Measurements from ENCODE around the gene TBC1D22A.

The TBC1D22A gene

GRCh38 chr22:47032956-47033647 lies 270.7 kb downstream of the TBC1D22A start:
- DNase-seq (ENCODE audit: low read depth in 2 of 2), result no peak

DNA sequence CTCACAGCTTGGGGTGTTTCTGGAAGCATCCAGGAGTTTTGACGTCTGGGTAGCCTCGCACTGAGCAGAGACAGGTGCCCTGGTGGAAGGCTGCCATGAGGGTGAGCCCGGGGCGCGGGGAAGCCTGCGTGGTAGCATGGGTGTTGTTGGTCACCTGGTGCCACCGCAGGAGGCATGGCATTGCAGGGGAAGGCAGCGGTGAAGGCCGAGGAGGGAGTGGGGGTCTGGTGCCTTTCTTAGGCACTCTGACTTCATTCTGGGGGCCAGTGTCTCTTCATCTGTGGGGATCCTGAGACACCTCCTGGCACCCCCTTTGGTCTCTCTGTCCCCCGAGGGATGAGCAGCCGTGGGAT lies 271.2 kb downstream of the TBC1D22A start:
- DNase-seq (ENCODE audit: low read depth in 2 of 2), result no peak

- DNase-seq (ENCODE audit: low read depth in 2 of 2), result no peak
Measured at GRCh38 chr22:47034076-47034808, 271.8 kb downstream of the TBC1D22A start.

DNA sequence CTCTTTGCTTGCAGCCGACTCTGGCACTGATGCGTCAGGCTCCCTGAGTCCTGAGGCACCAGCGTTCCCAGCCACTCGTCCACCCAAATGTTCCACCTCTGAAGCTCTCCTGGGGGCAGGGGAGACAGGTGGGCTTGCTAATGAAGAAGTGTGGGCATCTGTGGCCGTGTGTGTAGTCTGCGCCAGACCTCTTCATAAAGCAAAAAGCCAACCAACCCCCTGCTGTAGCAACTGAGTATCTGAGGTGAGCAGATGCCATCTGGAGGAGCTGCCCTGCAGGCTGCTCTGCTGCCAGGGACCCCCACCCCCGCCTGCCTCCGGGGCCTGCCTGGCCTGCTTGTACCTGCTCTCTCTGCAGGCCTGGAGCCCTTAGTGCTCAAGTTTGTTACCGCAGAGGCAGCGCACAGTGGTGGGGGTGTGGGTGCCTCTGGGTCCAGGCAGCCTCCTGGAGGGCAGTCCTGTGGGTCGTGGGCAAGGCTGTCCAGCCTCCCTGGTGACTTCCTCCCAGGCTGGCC lies 272.5 kb downstream of the TBC1D22A start:
- DNase-seq (ENCODE audit: low read depth in 2 of 2), result no peak

DNA sequence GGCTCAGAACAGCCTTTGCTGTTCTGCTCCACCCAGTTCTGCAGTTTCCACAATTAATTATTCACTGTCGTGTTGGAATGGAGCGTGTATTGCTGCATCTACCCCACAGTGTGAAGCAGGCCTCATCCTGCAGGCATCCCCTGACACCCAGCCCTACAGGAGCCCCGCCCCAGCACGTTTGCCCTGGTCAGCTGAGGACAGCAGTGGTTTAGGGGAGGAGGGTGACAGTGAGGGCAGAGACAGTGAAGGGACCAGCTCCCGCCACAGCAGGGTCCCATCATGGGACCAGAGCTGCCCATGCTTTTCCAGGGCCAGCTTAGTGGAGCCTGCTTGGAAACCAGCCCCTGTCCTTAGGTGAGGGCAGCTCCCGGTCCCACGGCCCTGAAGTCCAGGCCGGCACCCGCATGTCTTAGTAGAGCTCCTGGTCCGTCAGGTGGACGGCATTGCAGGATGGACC lies 273.0 kb downstream of the TBC1D22A start:
- no peak for DNase-seq (ENCODE audit: low read depth in 2 of 2)

DNA sequence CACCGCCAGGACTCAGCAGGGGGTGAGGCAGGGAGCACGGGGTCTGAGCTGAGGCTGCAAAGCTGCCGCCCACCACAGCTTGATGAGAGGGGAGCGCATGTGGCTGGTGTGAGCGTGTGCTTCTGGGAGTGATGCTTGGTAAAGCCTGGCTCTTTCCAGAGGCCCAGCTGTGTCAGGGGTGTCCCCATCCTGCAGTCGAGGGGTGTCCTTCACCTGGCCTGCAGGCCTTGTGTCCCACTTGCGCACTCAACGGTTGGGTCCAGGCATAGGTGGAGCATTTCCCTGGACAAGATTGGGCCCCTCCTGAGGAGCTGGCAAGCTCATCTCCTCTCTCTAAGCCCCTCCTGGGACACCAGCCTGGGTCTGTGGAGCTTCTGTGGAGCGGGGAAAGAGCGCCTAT lies 273.9 kb downstream of the TBC1D22A start:
- no peak for DNase-seq (ENCODE audit: low read depth in 2 of 2)

GRCh38 chr22:47036936-47037485 lies 274.6 kb downstream of the TBC1D22A start:
- no peak for DNase-seq (ENCODE audit: low read depth in 2 of 2)

DNA sequence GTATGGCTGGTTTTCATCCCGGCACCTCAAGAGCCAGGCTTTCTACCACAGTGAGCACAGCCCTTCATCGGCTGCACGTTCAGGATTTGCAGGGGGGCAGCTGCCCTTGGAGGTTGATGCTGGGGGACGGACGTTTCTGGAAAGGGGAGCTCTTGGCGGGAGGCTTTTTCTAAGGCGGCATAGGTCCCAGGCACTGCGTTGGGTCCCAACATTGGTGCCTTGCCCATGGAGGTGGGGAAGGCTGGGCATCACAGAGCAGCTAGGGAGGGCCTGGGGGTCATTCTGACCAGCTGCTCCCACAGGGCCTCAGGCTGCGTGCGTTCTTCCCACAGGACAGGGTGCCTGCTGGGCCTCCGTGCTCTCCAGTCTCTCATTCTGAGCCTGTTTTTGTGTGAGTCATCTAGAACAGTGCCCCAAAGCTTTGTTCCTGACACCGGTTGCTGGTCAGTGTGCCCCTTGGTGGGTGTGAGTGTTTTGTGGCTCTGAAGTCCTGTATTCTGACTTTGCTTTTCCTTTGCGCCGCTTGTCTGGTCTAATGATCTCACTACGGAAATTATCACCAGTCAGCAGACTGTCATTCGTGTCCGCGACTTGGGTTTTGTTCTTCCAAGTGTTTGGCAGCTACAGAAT lies 275.9 kb downstream of the TBC1D22A start:
- no peak for DNase-seq (ENCODE audit: low read depth in 2 of 2)

GRCh38 chr22:47039356-47039755 lies 276.9 kb downstream of the TBC1D22A start:
- DNase-seq (ENCODE audit: low read depth in 2 of 2), result no peak

DNA sequence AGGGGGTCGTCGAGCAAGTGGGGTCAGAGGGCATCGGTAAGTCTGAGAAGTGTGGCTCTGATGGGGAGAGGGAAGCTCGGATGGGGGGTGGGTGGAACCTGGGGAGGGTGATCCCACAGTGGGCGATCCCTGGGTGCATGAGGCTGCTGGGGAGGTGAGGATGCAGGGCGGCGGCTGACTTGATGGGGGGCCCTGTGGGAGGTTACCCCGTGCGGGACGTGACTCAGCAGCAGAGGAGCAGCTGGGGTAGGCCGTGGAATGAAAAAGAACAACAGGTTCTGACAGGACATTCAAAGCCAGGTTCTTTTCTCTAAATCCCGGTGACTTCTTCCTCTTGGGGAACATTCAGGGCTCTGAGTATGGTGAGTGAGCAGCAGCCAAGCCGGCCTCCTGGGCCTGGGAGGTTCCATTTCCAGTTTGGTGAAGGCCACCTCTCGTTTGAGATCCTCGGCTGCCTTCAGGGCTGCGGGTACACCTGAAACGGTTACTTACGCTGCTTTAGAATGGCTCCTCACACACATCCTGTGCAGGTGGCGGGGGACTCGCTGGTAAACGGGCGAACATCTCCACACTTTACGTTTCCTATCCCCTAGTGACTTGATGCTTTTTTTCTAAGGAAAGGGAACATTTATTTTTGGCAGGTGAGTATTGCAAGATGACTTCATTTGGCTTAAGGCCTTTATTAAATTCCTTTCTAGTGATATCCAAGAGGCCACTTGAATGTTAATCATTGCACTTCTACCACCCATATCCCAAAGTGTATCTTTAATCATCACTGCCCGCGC lies 278.2 kb downstream of the TBC1D22A start:
- DNase-seq (ENCODE audit: low read depth in 2 of 2), result no peak

DNA sequence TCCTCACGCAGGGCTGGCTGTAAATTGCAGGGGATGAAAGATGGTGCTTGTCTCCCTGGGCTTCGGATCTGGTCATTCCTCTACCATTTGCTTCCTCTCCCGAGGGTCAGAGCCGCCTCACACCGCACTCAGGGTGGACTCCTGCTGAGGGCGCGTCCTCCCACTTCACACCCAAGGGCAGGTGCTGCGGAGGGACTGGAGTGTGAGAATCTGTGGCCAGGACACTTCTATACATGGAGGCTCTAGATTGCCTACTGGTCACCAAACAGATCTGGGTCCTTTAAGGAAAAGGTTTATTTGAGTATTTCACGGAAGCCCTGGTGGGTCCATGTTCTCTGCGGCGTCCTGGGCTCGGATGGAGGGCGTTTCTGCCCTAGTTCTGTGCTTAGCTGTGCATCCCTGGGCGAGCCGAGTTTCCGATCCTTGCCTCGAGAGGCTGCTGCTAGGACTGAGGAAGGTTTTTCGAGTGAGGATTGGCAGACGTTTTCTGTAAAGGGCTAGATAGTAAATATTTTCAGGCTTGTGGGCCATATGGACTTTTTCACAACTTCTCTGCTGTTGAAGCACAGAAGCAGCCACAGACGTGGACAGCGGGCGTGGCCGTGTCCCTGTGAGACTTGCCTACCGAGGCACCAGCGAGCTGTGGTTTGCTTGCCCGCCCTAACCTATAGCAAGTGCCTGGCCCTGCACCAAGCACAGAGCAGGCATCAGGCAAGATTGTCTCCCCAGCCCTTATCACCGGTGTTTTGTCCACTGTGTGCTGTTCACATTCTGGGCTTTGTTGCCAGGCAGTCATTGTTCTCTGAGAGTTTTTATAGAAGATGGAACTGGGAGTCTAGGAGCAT lies 279.0 kb downstream of the TBC1D22A start:
- no peak for DNase-seq (ENCODE audit: low read depth in 2 of 2)

DNA sequence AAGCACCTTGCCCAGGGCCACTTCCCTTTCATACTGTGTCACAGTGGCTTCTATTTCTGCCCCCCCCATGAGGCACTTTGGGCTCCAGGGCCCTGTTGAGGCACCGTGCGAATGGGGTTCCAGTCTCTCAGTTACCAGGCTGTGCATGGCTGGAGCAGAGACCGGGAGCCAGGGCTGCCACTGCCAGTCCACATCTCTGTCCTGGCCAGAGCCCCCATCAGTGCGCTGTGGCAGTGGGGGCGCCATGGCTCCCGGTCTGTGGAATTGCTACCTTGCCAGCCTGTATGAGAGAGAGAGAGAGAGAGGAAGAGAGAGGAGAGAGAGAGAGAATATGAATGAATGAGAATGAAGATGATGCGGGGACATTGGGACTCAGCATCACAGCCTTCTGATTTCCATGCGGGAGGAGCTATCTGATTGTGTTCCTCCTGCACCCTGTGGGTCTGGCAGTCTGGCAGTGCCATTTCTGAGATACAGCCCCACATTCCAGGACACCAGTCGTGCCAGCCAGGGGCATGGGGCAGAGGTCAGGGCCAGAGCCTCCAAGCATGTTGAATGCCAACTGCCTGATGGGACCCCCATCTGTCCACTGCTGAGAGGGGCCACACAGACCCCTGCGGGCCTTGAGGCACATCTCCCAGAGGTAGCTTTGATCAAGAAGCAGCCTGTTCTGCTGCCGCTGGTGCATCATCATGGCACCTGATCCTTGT lies 279.8 kb downstream of the TBC1D22A start:
- no peak for DNase-seq (ENCODE audit: low read depth in 2 of 2)

GRCh38 chr22:47042861-47043496 lies 280.5 kb downstream of the TBC1D22A start:
- DNase-seq (ENCODE audit: low read depth in 2 of 2), result no peak

DNA sequence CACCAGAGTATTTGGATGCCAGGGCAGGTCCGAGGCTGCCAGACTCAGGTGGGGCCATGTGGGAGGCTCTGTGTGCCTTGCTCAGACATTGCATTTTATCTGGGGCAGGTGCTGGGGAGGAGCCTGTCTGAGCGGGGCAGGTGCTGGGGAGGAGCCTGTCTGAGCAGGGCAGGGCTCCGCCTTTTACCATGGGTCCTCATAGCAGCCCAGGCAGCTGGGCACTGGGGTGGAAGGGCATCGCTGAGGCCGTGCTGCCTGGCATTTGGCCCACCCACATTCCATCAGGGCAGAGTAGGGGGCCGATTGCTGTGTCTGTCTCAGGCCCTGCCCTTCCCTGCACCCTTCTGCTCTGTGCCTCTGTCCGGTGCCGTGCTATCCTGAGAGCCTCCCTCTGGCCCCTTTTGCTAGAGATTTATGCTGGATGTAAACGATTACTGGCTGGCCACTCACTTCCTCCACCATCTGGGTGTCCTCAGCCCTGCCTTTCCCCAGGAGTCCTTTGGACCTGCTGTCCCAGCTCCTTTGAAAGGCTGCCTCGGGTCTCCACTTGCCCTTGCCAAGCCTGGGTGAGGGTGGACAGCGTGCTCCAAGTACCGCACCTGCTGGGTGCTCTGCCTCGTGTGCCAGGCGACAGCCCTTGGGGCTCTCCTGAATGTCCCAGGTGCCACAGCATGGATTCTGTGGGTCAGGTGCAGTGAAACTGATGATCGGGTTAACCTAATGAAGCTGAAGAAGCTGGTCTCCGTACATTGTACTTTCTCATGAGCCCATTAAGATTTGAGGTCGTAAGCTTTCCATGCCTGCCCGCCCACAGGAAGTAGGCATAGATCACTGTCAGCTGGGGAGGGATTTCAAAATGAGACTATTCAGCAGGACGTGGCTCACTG lies 281.6 kb downstream of the TBC1D22A start:
- peak in 1 of 2 experiments; percentile 22 for DNase-seq (ENCODE audit: low read depth in 2 of 2)

DNA sequence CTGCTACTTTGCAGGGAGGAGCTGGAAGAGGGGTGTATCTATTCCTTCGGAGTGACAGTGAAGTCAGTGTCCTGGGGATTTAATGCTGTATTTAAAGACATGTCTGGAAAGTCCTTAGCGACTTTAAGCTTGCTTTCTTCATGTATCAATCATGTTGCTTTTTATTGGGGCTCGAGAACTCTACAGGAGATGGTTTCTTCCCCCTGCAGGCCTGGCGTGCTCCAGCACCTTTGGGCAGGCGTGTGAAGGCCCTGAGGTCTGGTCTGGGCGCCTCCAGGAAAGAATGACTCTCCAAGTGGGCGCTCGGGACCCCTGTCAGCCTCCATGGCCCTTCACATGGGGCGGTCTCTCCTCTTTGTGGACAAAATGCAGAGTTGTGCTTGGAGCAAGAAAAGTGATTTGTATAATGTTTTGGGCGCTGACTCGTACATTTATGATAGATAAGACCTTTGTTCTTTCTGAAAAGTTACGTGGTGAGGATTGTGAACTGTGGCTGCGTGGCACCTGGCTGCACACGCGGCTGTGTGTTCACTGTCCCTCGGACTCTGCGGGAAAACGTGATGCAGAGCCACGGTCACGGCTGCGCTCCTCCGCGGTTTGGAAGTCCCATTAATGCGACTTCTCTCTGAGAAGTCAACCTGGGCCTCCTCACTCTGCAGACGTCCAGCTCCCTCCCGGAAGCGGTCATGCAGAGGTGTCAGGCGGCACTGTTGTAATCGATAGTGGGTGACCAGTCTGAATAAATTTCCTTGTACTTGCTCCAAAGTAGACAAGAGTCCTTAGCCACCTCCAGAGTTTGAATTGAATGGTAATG lies 282.5 kb downstream of the TBC1D22A start:
- no peak for DNase-seq (ENCODE audit: low read depth in 2 of 2)

GRCh38 chr22:47045691-47046410 lies 283.4 kb downstream of the TBC1D22A start:
- DNase-seq (ENCODE audit: low read depth in 2 of 2), result no peak

All from fibroblast of skin of left quadriceps (primary cell).